ENCODE results near the gene KCNQ2. TPM values are rescaled to one million over a fixed set of nuclear protein-coding genes. Genes with fewer than 3 reads are reported as not detected.

The KCNQ2 gene
- total RNA-seq, 2 donors from 2014 or later = 0.46 to 35.6 TPM

DNA sequence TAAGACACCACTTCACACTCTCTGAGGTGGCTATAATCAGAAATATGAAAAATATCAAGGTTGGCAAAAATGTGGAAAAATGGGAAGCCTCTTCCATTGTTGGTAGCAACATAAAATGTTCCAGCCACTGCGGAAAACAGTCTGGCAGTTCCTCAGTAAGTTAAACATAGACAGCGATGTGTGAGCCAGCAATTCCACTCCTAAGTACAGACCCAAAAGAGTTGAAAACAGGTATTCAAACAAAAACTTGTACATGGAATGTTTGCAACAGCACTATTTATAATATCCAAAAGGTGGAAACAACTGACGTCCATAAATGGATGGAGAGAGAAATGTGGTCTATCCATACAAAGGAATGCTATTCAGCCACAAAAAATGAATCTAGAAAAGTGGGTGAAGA, 40.8 kb upstream of the KCNQ2 start:
- Histone ChIP-seq H3K27ac (no peak overlapping the region), H3K27me3 (replicated peaks; ENCODE audit: insufficient read depth) (no peaks in the 10 kb centered on the region), H3K4me3 (no peak overlapping the region), H3K4me1 (replicated peaks) (no peaks in the 10 kb centered on the region), H3K36me3 (no peaks in the 10 kb centered on the region), H3K9me3 (no peaks in the 10 kb centered on the region)
- 92% methylated on average over 3 of the region's 3 CpGs for WGBS
- DNase-seq (ENCODE audit: low spot score) = no peak
- no peak for TF ChIP-seq POLR2A (IDR thresholded peaks at IDR 0.05)
- TF ChIP-seq, protein P1, sequence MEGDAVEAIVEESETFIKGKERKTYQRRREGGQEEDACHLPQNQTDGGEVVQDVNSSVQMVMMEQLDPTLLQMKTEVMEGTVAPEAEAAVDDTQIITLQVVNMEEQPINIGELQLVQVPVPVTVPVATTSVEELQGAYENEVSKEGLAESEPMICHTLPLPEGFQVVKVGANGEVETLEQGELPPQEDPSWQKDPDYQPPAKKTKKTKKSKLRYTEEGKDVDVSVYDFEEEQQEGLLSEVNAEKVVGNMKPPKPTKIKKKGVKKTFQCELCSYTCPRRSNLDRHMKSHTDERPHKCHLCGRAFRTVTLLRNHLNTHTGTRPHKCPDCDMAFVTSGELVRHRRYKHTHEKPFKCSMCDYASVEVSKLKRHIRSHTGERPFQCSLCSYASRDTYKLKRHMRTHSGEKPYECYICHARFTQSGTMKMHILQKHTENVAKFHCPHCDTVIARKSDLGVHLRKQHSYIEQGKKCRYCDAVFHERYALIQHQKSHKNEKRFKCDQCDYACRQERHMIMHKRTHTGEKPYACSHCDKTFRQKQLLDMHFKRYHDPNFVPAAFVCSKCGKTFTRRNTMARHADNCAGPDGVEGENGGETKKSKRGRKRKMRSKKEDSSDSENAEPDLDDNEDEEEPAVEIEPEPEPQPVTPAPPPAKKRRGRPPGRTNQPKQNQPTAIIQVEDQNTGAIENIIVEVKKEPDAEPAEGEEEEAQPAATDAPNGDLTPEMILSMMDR (IDR thresholded peaks at IDR 0.05) = no peak
- no peak for TF ChIP-seq POLR2AphosphoS5 (IDR thresholded peaks at IDR 0.05)
- intact Hi-C loops (cut with DNase I) = no loop called here

DNA sequence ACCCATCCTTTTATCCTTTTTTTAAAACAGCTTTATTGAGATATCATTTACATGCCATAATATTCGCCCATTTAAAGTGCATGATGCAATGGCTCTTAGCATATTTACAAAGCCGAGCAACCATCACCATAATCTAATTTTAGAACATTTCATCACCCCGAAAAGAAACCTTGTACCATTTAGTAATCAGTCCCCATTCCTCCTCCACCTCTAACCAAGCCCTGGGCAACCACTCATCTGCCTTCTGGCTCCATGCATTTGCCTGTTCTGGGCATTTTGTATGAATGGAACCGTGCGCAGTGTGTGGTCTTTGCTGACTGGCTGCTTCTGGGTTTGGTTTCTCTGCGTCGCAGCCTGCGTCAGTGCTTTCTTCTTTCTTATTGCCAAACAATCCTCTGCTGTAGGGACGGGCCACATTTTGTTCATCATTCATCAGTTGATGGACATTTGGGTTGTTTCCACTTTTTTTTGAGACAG, 36.7 kb upstream of the KCNQ2 start:
- Histone ChIP-seq H3K4me1 (replicated peaks) (no peaks in the 10 kb centered on the region), H3K27me3 (replicated peaks; ENCODE audit: insufficient read depth) (no peaks in the 10 kb centered on the region), H3K9me3 (no peaks in the 10 kb centered on the region), H3K27ac (no peak overlapping the region), H3K36me3 (no peaks in the 10 kb centered on the region), H3K4me3 (no peak overlapping the region)
- 89% methylated on average over 9 of the region's 9 CpGs for WGBS
- no peak for DNase-seq (ENCODE audit: low spot score)
- intact Hi-C loops (cut with DNase I) = no loop called here
- TF ChIP-seq, protein P1 (IDR thresholded peaks at IDR 0.05) = no peak
- TF ChIP-seq POLR2A (IDR thresholded peaks at IDR 0.05) (no peak), POLR2AphosphoS5 (IDR thresholded peaks at IDR 0.05) (no peak)

DNA sequence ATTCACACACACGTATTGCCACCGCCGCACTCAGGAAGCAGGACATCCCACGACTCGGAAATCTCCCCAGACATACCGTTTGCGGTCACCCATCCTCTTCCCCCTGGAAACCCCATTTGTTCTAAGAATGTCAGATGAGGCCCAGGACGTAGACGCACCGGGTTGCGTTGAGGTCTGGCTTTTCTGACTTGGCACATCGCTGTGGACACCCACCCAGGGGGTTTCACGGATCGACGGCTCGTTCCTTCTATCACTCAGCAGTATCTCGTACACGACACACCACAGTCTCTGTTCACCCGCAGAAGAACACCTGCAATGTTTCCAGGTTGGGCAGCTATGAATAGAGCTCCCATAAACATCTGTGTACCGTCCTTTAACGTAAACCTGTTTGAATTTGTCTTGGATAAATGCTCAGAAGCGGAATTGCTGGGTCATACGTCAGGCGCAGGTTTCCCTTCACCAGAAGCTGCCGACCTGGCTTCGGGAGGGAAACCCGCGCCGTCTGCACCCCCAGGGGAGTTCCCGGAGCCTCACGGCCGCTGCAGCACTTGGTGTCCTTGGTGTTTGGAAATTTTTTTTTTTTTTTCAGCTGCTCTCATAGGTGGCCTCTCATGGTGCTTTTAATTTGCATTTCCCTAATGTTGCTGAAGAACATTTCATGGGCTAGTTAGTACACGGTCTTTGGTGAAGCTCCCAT, 35.8 kb upstream of the KCNQ2 start:
- Histone ChIP-seq H3K9me3 (no peaks in the 10 kb centered on the region), H3K36me3 (no peaks in the 10 kb centered on the region), H3K4me3 (no peak overlapping the region), H3K27me3 (replicated peaks; ENCODE audit: insufficient read depth) (no peaks in the 10 kb centered on the region), H3K4me1 (replicated peaks) (no peaks in the 10 kb centered on the region), H3K27ac (no peak overlapping the region)
- TF ChIP-seq POLR2A (IDR thresholded peaks at IDR 0.05) (no peak), POLR2AphosphoS5 (IDR thresholded peaks at IDR 0.05) (no peak)
- TF ChIP-seq, protein P1 (IDR thresholded peaks at IDR 0.05) = no peak
- DNase-seq (ENCODE audit: low spot score) = no peak
- whole genome bisulfite sequencing = 86% methylated on average over 33 of the region's 33 CpGs
- intact Hi-C loops (cut with DNase I) = no loop called here

DNA sequence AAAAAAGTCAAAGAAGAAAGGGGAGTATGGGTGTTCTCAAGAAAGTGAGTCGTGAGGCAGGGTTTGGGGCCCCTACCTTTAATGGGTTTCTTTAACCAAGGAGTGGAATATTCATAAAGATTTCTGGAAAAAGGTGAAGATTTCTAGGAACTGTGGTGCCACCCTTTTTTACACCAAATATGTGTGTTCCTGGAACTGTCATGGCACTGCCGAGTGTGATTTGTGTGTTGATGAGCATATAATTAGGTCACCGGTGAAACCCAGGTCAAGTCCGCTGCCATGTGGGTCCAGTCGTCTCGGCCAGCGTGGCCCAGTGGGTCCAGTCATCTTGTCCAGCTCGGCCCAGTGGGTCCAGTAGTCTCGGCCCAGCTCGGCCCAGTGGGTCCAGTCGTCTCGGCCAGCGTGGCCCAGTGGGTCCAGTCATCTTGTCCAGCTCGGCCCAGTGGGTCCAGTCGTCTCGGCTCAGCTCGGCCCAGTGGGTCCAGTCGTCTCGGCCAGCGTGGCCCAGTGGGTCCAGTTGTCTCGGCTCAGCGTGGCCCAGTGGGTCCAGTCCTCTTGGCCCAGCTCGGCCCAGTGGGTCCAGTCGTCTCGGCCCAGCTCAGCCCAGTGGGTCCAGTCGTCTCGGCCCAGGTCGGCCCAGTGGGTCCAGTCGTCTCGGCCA, 34.8 kb upstream of the KCNQ2 start:
- Histone ChIP-seq H3K4me1 (replicated peaks) (no peaks in the 10 kb centered on the region), H3K27ac (no peak overlapping the region), H3K9me3 (no peaks in the 10 kb centered on the region), H3K4me3 (no peak overlapping the region), H3K36me3 (no peaks in the 10 kb centered on the region), H3K27me3 (replicated peaks; ENCODE audit: insufficient read depth) (no peaks in the 10 kb centered on the region)
- WGBS = 90% methylated on average over 30 of the region's 30 CpGs
- intact Hi-C loops (cut with DNase I) = no loop called here
- no peak for DNase-seq (ENCODE audit: low spot score)
- TF ChIP-seq, protein P1 (IDR thresholded peaks at IDR 0.05) = no peak
- no peak for TF ChIP-seq POLR2A (IDR thresholded peaks at IDR 0.05)
- no peak for TF ChIP-seq POLR2AphosphoS5 (IDR thresholded peaks at IDR 0.05)

DNA sequence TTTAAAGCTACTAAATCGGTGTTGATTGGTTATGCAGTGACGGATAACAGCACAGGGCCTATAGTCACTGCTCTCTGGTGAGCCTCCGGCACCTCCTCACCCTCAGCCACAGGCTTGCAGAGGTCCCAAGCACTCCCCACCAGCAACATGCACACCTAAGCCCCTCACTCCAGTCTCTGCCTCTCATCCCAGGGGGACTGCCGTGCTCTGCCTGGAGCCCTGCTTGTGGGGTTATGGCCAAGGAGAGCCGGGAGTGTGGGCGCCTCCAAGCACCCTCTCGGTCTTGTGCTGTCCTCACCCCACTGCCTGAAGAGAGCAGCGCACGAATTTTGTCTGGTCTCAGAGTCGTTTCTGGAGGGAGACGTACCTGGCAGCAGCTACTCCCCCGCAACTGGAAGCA, 33.3 kb upstream of the KCNQ2 start:
- H3K36me3 ChIP-seq = no peaks in the 10 kb centered on the region
- no peak overlapping the region for H3K27ac ChIP-seq
- 89% methylated on average over 12 of the region's 12 CpGs for WGBS
- no peak for DNase-seq (ENCODE audit: low spot score)
- TF ChIP-seq POLR2AphosphoS5 (IDR thresholded peaks at IDR 0.05) (no peak), POLR2A (IDR thresholded peaks at IDR 0.05) (no peak)
- TF ChIP-seq, protein P1 (IDR thresholded peaks at IDR 0.05) = no peak
- no peak overlapping the region for H3K4me3 ChIP-seq
- no peaks in the 10 kb centered on the region for H3K27me3 ChIP-seq (replicated peaks; ENCODE audit: insufficient read depth)
- no peaks in the 10 kb centered on the region for H3K4me1 ChIP-seq (replicated peaks)
- H3K9me3 ChIP-seq = no peaks in the 10 kb centered on the region
- intact Hi-C loops (cut with DNase I) = no loop called here

Data from prostate gland (tissue), 2 donors.